ENCODE data around the gene OR10H5.

GRCh38 chr19:15775249-15775648, 12.2 kb upstream of the OR10H5 start:
- TF ChIP-seq, protein P1, sequence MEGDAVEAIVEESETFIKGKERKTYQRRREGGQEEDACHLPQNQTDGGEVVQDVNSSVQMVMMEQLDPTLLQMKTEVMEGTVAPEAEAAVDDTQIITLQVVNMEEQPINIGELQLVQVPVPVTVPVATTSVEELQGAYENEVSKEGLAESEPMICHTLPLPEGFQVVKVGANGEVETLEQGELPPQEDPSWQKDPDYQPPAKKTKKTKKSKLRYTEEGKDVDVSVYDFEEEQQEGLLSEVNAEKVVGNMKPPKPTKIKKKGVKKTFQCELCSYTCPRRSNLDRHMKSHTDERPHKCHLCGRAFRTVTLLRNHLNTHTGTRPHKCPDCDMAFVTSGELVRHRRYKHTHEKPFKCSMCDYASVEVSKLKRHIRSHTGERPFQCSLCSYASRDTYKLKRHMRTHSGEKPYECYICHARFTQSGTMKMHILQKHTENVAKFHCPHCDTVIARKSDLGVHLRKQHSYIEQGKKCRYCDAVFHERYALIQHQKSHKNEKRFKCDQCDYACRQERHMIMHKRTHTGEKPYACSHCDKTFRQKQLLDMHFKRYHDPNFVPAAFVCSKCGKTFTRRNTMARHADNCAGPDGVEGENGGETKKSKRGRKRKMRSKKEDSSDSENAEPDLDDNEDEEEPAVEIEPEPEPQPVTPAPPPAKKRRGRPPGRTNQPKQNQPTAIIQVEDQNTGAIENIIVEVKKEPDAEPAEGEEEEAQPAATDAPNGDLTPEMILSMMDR (IDR thresholded peaks at IDR 0.05): no peak
- TF ChIP-seq POLR2A (IDR thresholded peaks at IDR 0.05): no peak
